Measurements from ENCODE around the gene CELF2. TPM values are rescaled to one million over a fixed set of nuclear protein-coding genes. Genes with fewer than 3 reads are reported as not detected.

Gene CELF2
- total and polyA plus RNA-seq, 9 of the 15 experiments (the other 6 are each of a cell fraction or from before 2014, with no cell fraction given) = 4.0 to 20.3 (median 11.1) TPM

DNA sequence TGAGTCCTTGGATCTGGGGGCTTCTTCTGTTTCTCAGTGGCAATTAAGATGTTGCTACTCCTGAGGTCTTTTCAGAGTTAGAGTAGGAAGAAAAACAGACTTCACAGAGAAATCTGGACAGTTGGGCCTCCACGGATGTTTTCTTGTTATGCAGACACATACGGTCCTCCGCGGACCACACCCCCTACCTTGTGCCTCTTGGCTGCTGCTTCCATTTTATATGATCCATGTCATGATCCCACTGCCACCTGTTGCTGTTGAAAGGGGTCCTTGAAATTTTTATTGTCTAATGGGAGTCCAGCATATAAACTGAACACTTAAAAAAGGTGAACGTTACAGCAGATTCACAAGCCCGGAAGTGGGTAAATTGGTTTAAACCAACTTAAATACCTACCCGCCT lies 8.3 kb downstream of the CELF2 start:
- Histone ChIP-seq H2AFZ (ENCODE audit: low read depth, low read length) (no peak overlapping the region), H3K4me2 (ENCODE audit: insufficient read depth, low read length) (no peak overlapping the region), H3K36me3 (ENCODE audit: control insufficient read depth, insufficient read depth, low read length) (no peaks in the 10 kb centered on the region), H3K27me3 (ENCODE audit: control insufficient read depth in 2 of 2, insufficient read depth in 2 of 2, low read length in 2 of 2) (peaks cover 8 to 11% of the 10 kb centered on the region in 2 experiments; a peak in 3 of 5 replicates), H3K79me2 (ENCODE audit: control insufficient read depth, insufficient read depth, low read length) (no peaks in the 10 kb centered on the region), H3K4me1 (replicated peaks in 1 of 2; ENCODE audit: control insufficient read depth in 2 of 2, insufficient read depth in 2 of 2, low read length in 2 of 2) (no peaks in the 10 kb centered on the region), H3K9me3 (replicated peaks; ENCODE audit: control insufficient read depth, insufficient read depth, low read depth, low read length) (no peaks in the 10 kb centered on the region), H3K27ac (ENCODE audit: extremely low read depth, low read depth, low read length) (no peak overlapping the region), H3K4me3 (no peak overlapping the region), H3K9ac (ENCODE audit: insufficient read depth in 1 of 2, low read depth in 2 of 2, low read length in 2 of 2) (no peak overlapping the region), H3K9me1 (ENCODE audit: control insufficient read depth, insufficient read depth, low read length) (no peaks in the 10 kb centered on the region), H4K20me1 (replicated peaks; ENCODE audit: control insufficient read depth, insufficient read depth, low read length) (no peaks in the 10 kb centered on the region)
- no peak for ATAC-seq
- intact Hi-C loops (cut with micrococcal nuclease) = no loop called here
- in situ Hi-C loops (cut with MboI) = loop anchor here (25.0 kb wide), 1 partner anchor 1689 kb away; no protein-coding TSS in a partner anchor
- ChIA-PET POLR2A (no interaction called here), CTCF (ENCODE audit: low intra/inter-chr PET ratio) (no interaction called here)
- DNase-seq (ENCODE audit: extremely low read depth in 1 of 4, low spot score in 3 of 4) = no peak
- BruUV-seq (replicated peaks) = no TSS peak
- 13% methylated on average over 7 of the region's 7 CpGs for WGBS (ENCODE audit: insufficient coverage, low coverage, missing lambda C conversion rate)
- no peak for FAIRE-seq
- TF ChIP-seq ETV1 (tag; conservative IDR thresholded peaks at IDR 0.05; ENCODE audit: low read depth) (no peak), NCOR1 (IDR thresholded peaks at IDR 0.05) (no peak), ZNF717 (CRISPR knock-in tag; IDR thresholded peaks at IDR 0.05) (no peak), NCOA4 (IDR thresholded peaks at IDR 0.05; ENCODE audit: partially characterized antibody) (no peak), ARID2 (IDR thresholded peaks at IDR 0.05) (no peak), TEAD1 (CRISPR knock-in tag; IDR thresholded peaks at IDR 0.05) (no peak), SETDB1 (IDR thresholded peaks at IDR 0.05; ENCODE audit: low read length) (no peak)
- TF ChIP-seq, protein P1, sequence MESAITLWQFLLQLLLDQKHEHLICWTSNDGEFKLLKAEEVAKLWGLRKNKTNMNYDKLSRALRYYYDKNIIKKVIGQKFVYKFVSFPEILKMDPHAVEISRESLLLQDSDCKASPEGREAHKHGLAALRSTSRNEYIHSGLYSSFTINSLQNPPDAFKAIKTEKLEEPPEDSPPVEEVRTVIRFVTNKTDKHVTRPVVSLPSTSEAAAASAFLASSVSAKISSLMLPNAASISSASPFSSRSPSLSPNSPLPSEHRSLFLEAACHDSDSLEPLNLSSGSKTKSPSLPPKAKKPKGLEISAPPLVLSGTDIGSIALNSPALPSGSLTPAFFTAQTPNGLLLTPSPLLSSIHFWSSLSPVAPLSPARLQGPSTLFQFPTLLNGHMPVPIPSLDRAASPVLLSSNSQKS (CRISPR knock-in tag; IDR thresholded peaks at IDR 0.05) = no peak
- TF ChIP-seq, protein P2, sequence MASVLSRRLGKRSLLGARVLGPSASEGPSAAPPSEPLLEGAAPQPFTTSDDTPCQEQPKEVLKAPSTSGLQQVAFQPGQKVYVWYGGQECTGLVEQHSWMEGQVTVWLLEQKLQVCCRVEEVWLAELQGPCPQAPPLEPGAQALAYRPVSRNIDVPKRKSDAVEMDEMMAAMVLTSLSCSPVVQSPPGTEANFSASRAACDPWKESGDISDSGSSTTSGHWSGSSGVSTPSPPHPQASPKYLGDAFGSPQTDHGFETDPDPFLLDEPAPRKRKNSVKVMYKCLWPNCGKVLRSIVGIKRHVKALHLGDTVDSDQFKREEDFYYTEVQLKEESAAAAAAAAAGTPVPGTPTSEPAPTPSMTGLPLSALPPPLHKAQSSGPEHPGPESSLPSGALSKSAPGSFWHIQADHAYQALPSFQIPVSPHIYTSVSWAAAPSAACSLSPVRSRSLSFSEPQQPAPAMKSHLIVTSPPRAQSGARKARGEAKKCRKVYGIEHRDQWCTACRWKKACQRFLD (CRISPR knock-in tag; IDR thresholded peaks at IDR 0.05) = no peak
- TF ChIP-seq, protein P3, sequence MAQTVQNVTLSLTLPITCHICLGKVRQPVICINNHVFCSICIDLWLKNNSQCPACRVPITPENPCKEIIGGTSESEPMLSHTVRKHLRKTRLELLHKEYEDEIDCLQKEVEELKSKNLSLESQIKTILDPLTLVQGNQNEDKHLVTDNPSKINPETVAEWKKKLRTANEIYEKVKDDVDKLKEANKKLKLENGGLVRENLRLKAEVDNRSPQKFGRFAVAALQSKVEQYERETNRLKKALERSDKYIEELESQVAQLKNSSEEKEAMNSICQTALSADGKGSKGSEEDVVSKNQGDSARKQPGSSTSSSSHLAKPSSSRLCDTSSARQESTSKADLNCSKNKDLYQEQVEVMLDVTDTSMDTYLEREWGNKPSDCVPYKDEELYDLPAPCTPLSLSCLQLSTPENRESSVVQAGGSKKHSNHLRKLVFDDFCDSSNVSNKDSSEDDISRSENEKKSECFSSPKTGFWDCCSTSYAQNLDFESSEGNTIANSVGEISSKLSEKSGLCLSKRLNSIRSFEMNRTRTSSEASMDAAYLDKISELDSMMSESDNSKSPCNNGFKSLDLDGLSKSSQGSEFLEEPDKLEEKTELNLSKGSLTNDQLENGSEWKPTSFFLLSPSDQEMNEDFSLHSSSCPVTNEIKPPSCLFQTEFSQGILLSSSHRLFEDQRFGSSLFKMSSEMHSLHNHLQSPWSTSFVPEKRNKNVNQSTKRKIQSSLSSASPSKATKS (CRISPR knock-in tag; IDR thresholded peaks at IDR 0.05) = no peak
- TF ChIP-seq, protein P4, sequence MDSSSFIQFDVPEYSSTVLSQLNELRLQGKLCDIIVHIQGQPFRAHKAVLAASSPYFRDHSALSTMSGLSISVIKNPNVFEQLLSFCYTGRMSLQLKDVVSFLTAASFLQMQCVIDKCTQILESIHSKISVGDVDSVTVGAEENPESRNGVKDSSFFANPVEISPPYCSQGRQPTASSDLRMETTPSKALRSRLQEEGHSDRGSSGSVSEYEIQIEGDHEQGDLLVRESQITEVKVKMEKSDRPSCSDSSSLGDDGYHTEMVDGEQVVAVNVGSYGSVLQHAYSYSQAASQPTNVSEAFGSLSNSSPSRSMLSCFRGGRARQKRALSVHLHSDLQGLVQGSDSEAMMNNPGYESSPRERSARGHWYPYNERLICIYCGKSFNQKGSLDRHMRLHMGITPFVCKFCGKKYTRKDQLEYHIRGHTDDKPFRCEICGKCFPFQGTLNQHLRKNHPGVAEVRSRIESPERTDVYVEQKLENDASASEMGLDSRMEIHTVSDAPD (CRISPR knock-in tag; IDR thresholded peaks at IDR 0.05) = no peak
- TF ChIP-seq, protein P5, sequence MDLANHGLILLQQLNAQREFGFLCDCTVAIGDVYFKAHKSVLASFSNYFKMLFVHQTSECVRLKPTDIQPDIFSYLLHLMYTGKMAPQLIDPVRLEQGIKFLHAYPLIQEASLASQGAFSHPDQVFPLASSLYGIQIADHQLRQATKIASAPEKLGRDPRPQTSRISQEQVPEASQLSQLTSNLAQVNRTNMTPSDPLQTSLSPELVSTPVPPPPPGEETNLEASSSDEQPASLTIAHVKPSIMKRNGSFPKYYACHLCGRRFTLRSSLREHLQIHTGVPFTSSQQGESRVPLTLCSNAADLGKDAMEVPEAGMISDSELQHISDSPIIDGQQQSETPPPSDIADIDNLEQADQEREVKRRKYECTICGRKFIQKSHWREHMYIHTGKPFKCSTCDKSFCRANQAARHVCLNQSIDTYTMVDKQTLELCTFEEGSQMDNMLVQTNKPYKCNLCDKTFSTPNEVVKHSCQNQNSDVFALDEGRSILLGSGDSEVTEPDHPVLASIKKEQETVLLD (IDR thresholded peaks at IDR 0.05) = no peak
- TF ChIP-seq, protein P6, sequence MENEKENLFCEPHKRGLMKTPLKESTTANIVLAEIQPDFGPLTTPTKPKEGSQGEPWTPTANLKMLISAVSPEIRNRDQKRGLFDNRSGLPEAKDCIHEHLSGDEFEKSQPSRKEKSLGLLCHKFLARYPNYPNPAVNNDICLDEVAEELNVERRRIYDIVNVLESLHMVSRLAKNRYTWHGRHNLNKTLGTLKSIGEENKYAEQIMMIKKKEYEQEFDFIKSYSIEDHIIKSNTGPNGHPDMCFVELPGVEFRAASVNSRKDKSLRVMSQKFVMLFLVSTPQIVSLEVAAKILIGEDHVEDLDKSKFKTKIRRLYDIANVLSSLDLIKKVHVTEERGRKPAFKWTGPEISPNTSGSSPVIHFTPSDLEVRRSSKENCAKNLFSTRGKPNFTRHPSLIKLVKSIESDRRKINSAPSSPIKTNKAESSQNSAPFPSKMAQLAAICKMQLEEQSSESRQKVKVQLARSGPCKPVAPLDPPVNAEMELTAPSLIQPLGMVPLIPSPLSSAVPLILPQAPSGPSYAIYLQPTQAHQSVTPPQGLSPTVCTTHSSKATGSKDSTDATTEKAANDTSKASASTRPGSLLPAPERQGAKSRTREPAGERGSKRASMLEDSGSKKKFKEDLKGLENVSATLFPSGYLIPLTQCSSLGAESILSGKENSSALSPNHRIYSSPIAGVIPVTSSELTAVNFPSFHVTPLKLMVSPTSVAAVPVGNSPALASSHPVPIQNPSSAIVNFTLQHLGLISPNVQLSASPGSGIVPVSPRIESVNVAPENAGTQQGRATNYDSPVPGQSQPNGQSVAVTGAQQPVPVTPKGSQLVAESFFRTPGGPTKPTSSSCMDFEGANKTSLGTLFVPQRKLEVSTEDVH (IDR thresholded peaks at IDR 0.05; ENCODE audit: low read depth, partially characterized antibody) = no peak

Measured in K562 (cell line).